H1 (cell line): ENCODE results near the gene RAD9B. TPM values are rescaled to one million over a fixed set of nuclear protein-coding genes. Genes with fewer than 3 reads are reported as not detected.

Experiments
- CTCF ChIA-PET: fragments of 300-600 bp; sonication (Branson Sonifier 250); formaldehyde crosslinking; loops from one replicate; lab custom pipeline; 2021; ENCODE audit not compliant: partially characterized antibody; lab: Charles Lee
- POLR2A ChIA-PET: fragments of 300-600 bp; sonication (Branson Sonifier 250); formaldehyde crosslinking; loops from one replicate; lab custom pipeline; 2021; ENCODE audit warnings: inconsistent platforms; ENCODE audit not compliant: partially characterized antibody; lab: Charles Lee
- DNase-seq, 2 experiments: peaks; one replicate each; pipeline versions ENCODE4 v3.0.0 to v3.0.0-alpha.2; 2010 to 2022; ENCODE audit warnings: low spot score in 2 of 2, low read depth in 1 of 2, mixed read lengths in 1 of 2
- FAIRE-seq: peaks from 2 replicates; lab custom pipeline; 2011; peaks lifted over from hg19 to GRCh38; lab: Jason Lieb, UNC
- H2AFZ ChIP-seq: 2 replicates; pipeline ENCODE4 v1.8.1; 2012; ENCODE audit warnings: low read length, inconsistent platforms
- H2AK5ac ChIP-seq: 2 replicates; pipeline ENCODE4 v1.6.1; 2013; ENCODE audit warnings: low read depth, low read length
- H2BK120ac ChIP-seq: replicated peaks from 2 replicates; pipeline ENCODE3; 2013; ENCODE audit warnings: low read depth, low read length, inconsistent platforms
- H2BK12ac ChIP-seq: 2 replicates; pipeline ENCODE4 v1.6.1; 2013; ENCODE audit warnings: low read depth, low read length
- H2BK15ac ChIP-seq: 2 replicates; pipeline ENCODE4 v1.6.1; 2013; ENCODE audit warnings: low read length
- H2BK20ac ChIP-seq: 2 replicates; pipeline ENCODE4 v1.6.1; 2013; ENCODE audit warnings: low read length
- H2BK5ac ChIP-seq: 2 replicates; pipeline ENCODE4 v1.6.1; 2013; ENCODE audit warnings: low read depth, low read length
- H3K14ac ChIP-seq: 2 replicates; pipeline ENCODE4 v1.6.1; 2013; ENCODE audit warnings: inconsistent platforms; ENCODE audit not compliant: insufficient read length
- H3K18ac ChIP-seq: 2 replicates; pipeline ENCODE4 v1.6.1; 2013; ENCODE audit warnings: low read length; ENCODE audit errors: extremely low read depth
- H3K23ac ChIP-seq: 2 replicates; pipeline ENCODE4 v1.6.1; 2013; ENCODE audit warnings: inconsistent platforms; ENCODE audit not compliant: insufficient read length
- H3K23me2 ChIP-seq: 2 replicates; pipeline ENCODE4 v1.6.1; 2013; ENCODE audit warnings: low read depth, low read length
- H3K27ac ChIP-seq: 2 replicates; pipeline ENCODE4 v1.6.1; 2011; ENCODE audit warnings: low read depth, low read length, inconsistent platforms
- H3K27me3 ChIP-seq, 4 experiments: replicated peaks in 1 of 4; 1 replicate in 1 of 4; 2 replicates in 3 of 4; pipeline versions ENCODE4 v1.6.1 to v1.8.1; 2011 to 2013; ENCODE audit warnings: low read length in 3 of 4, mild to moderate bottlenecking in 3 of 4, inconsistent platforms in 2 of 4, mixed read lengths in 2 of 4, moderate library complexity in 1 of 4; ENCODE audit not compliant: control insufficient read depth in 3 of 4, insufficient read depth in 3 of 4; ENCODE audit errors: extremely low read depth in 1 of 4
- H3K36me3 ChIP-seq, 4 experiments: 2 replicates each; pipeline versions ENCODE4 v1.6.1 to v1.8.1; 2011 to 2013; ENCODE audit warnings: mild to moderate bottlenecking in 4 of 4, low read length in 3 of 4, moderate library complexity in 2 of 4, control low read depth in 1 of 4, inconsistent platforms in 1 of 4; ENCODE audit not compliant: insufficient read depth in 4 of 4, control insufficient read depth in 2 of 4
- H3K4ac ChIP-seq: replicated peaks from 2 replicates; pipeline ENCODE3; 2013; ENCODE audit warnings: low read length, low read depth, mixed read lengths, inconsistent platforms; ENCODE audit not compliant: insufficient read length
- H3K4me1 ChIP-seq, 4 experiments: replicated peaks in 1 of 4; 1 replicate in 1 of 4; 2 replicates in 3 of 4; pipeline versions ENCODE4 v1.6.1 to v1.8.1; 2011 to 2013; ENCODE audit warnings: low read length in 3 of 4, inconsistent platforms in 2 of 4, mixed read lengths in 1 of 4; ENCODE audit not compliant: insufficient read depth in 4 of 4, control insufficient read depth in 3 of 4
- H3K4me2 ChIP-seq, 2 experiments: 2 replicates each; pipeline versions ENCODE4 v1.6.1 to v1.8.1; 2011 to 2013; ENCODE audit warnings: low read depth in 2 of 2, low read length in 2 of 2, control low read depth in 1 of 2, inconsistent platforms in 1 of 2, mild to moderate bottlenecking in 1 of 2; ENCODE audit not compliant: insufficient read depth in 1 of 2
- H3K4me3 ChIP-seq, 4 experiments: fragments of 200-600, 300-600 bp in 1 of 4; sonication (generic), shearing (Covaris generic), sonication (Bioruptor Twin) in 1 of 4; 2 replicates each; pipeline versions ENCODE4 v1.5.1 to v1.8.1; 2011 to 2016; ENCODE audit warnings: low read length in 4 of 4, low read depth in 3 of 4, control low read depth in 2 of 4, inconsistent platforms in 2 of 4, mild to moderate bottlenecking in 2 of 4, mixed read lengths in 1 of 4, moderate library complexity in 1 of 4; ENCODE audit not compliant: insufficient read depth in 2 of 4; ENCODE audit errors: extremely low read depth in 1 of 4
- H3K56ac ChIP-seq: replicated peaks from 2 replicates; pipeline ENCODE3; 2013; ENCODE audit warnings: low read depth, mild to moderate bottlenecking, mixed read lengths, low read length, inconsistent platforms; ENCODE audit not compliant: insufficient read length
- H3K79me1 ChIP-seq: 2 replicates; pipeline ENCODE4 v1.6.1; 2013; ENCODE audit warnings: low read depth, low read length, control low read depth
- H3K79me2 ChIP-seq, 2 experiments: 2 replicates each; pipeline versions ENCODE4 v1.6.1 to v1.8.1; 2012 to 2013; ENCODE audit warnings: low read length in 2 of 2, mild to moderate bottlenecking in 2 of 2, inconsistent platforms in 1 of 2; ENCODE audit not compliant: insufficient read depth in 2 of 2, control insufficient read depth in 1 of 2
- H3K9ac ChIP-seq, 4 experiments: replicated peaks in 1 of 4; 1 replicate in 1 of 4; 2 replicates in 3 of 4; pipeline versions ENCODE4 v1.6.1 to v1.8.1; 2011 to 2013; ENCODE audit warnings: low read depth in 3 of 4, low read length in 3 of 4, control low read depth in 2 of 4, mild to moderate bottlenecking in 2 of 4, moderate library complexity in 2 of 4, inconsistent platforms in 1 of 4; ENCODE audit errors: extremely low read depth in 1 of 4
- H3K9me3 ChIP-seq, 2 experiments: 2 replicates each; pipeline versions ENCODE4 v1.6.1 to v1.8.1; 2012 to 2013; ENCODE audit warnings: mild to moderate bottlenecking in 2 of 2, moderate library complexity in 2 of 2, control low read depth in 1 of 2, inconsistent platforms in 1 of 2, low read depth in 1 of 2, low read length in 1 of 2, mixed read lengths in 1 of 2; ENCODE audit not compliant: insufficient read depth in 2 of 2
- H4K20me1 ChIP-seq, 2 experiments: replicated peaks in 1 of 2; 2 replicates each; pipeline versions ENCODE3 to v1.8.1; 2011 to 2013; ENCODE audit warnings: inconsistent platforms in 2 of 2, low read length in 2 of 2, mild to moderate bottlenecking in 1 of 2; ENCODE audit not compliant: insufficient read depth in 2 of 2, control insufficient read depth in 1 of 2
- H4K5ac ChIP-seq: 2 replicates; pipeline ENCODE4 v1.6.1; 2013; ENCODE audit warnings: low read length, low read depth, mixed read lengths, inconsistent platforms; ENCODE audit not compliant: insufficient read length
- H4K8ac ChIP-seq: 2 replicates; pipeline ENCODE4 v1.8.0; 2013; ENCODE audit warnings: mild to moderate bottlenecking, moderate library complexity, low read length, inconsistent platforms; ENCODE audit not compliant: insufficient read depth; ENCODE audit errors: extremely low read depth
- H4K91ac ChIP-seq: replicated peaks from 2 replicates; pipeline ENCODE3; 2013; ENCODE audit warnings: low read length, mixed read lengths, inconsistent platforms; ENCODE audit not compliant: insufficient read length
- ASH2L ChIP-seq: fragments of 200-600, 300-600 bp; sonication (generic); IDR thresholded peaks from one replicate; pipeline ENCODE4 v1.7.1; 2017; ENCODE audit warnings: low read length
- HDAC6 ChIP-seq: IDR thresholded peaks from one replicate; pipeline ENCODE4 v1.7.1; 2012; ENCODE audit warnings: low read depth, mild to moderate bottlenecking, inconsistent platforms, low read length, moderate library complexity
- KDM5A ChIP-seq: fragments of 200-600 bp; IDR thresholded peaks from 2 replicates; pipeline ENCODE4 v1.7.1; 2012; ENCODE audit warnings: mild to moderate bottlenecking, low read length, inconsistent platforms, mixed read lengths
- NRF1 ChIP-seq: IDR thresholded peaks from 2 replicates; pipeline ENCODE4 v1.6.1; 2011; ENCODE audit warnings: mild to moderate bottlenecking, low read depth, low read length, improper control_type of control experiment
- PHF8 ChIP-seq: fragments of 200-600 bp; sonication (generic); conservative IDR thresholded peaks from 2 replicates; pipeline ENCODE4 v1.7.1; 2012; ENCODE audit warnings: low read depth, mild to moderate bottlenecking, inconsistent platforms, low read length, moderate library complexity
- RAD21 ChIP-seq, 2 experiments: IDR thresholded peaks in 1 of 2; conservative IDR thresholded peaks in 1 of 2; 2 replicates each; pipeline ENCODE4 v1.6.1; 2011; ENCODE audit warnings: low read depth in 2 of 2, low read length in 2 of 2, improper control_type of control experiment in 1 of 2, inconsistent platforms in 1 of 2, mild to moderate bottlenecking in 1 of 2, moderate library complexity in 1 of 2
- RFX5 ChIP-seq: IDR thresholded peaks from 2 replicates; pipeline ENCODE4 v1.6.1; 2011; ENCODE audit warnings: low read depth, low read length, improper control_type of control experiment, borderline replicate concordance
- RNF2 ChIP-seq: fragments of 200-900, 300-1000 bp; sonication (generic); IDR thresholded peaks from 2 replicates; pipeline ENCODE4 v1.7.1; 2016; ENCODE audit warnings: borderline replicate concordance, low read depth, mild to moderate bottlenecking, antibody characterized with exemption, low read length; ENCODE audit not compliant: poor library complexity, severe bottlenecking; ENCODE audit errors: missing control alignments
- RXRA ChIP-seq: IDR thresholded peaks from 2 replicates; pipeline ENCODE4 v1.6.1; 2011; ENCODE audit warnings: low read depth, mild to moderate bottlenecking, low read length, moderate library complexity; ENCODE audit not compliant: insufficient read depth
- SP1 ChIP-seq: IDR thresholded peaks from 2 replicates; pipeline ENCODE4 v1.6.1; 2011; ENCODE audit warnings: low read depth, low read length
- SRF ChIP-seq: IDR thresholded peaks from 2 replicates; pipeline ENCODE4 v1.6.1; 2011; ENCODE audit warnings: mild to moderate bottlenecking, low read depth, low read length, moderate library complexity
- SUZ12 ChIP-seq: fragments of 200-600 bp; sonication (generic); IDR thresholded peaks from 2 replicates; pipeline ENCODE4 v1.6.1; 2012; ENCODE audit warnings: mild to moderate bottlenecking, inconsistent platforms, low read length, moderate library complexity, mixed read lengths
- TAF1 ChIP-seq: IDR thresholded peaks from 2 replicates; pipeline ENCODE4 v1.6.1; 2011; ENCODE audit warnings: mild to moderate bottlenecking, low read depth, low read length
- TBP ChIP-seq: IDR thresholded peaks from 2 replicates; pipeline ENCODE4 v1.6.1; 2011; ENCODE audit warnings: low read depth, low read length, improper control_type of control experiment
- WGBS, 2 experiments: shearing (Covaris generic) in 1 of 2; methylation state at CpG; one replicate each; pipeline versions ENCODE4 v1.1.6 to v1.1.7; 2013 to 2015; ENCODE audit warnings: low lambda C conversion rate in 2 of 2, mixed read lengths in 2 of 2, inconsistent platforms in 1 of 2, low coverage in 1 of 2, missing lambda C conversion rate in 1 of 2; ENCODE audit not compliant: insufficient replicate concordance in 2 of 2, insufficient coverage in 1 of 2, insufficient read length in 1 of 2; ENCODE audit errors: extremely low coverage in 1 of 2, missing lambda C conversion rate in 1 of 2; 5-methylcytosine and 5-hydroxymethylcytosine counted together
- polyA plus RNA-seq, 7 experiments: library from polyadenylated mRNA; depleted of rRNA in 3 of 7; stranded (reverse) in 5 of 7; unstranded in 2 of 7; fragments of >200 nt in 5 of 7; fragments of 200-250 nt in 2 of 7; gene quantifications; 1 replicate in 5 of 7; 2 replicates in 1 of 7; 4 replicates in 1 of 7; pipeline versions ENCODE4 v1.2.1 to v1.2.3, GENCODE V29; 2011 to 2013; ENCODE audit warnings: missing spikeins in 2 of 7, mixed read lengths in 2 of 7
- total RNA-seq: library from RNA; stranded (reverse); fragmentation: NEBNext Ultra II Directional; extraction: Animal tissue kit (Norgen Biotek cat#: 25700); gene quantifications from 2 replicates; pipeline ENCODE4 v1.2.1, GENCODE V29; 2021

Gene RAD9B
- total and polyA plus RNA-seq, 2 of the 8 experiments (the other 6 are each of a cell fraction or from before 2014, with no cell fraction given), result 0.06 TPM; not detected in 1

GRCh38 chr12:110530511-110530910 lies 28.4 kb downstream of the RAD9B start:
- Histone ChIP-seq H3K79me2 (no peaks in the 10 kb centered on the region), H4K5ac (no peak overlapping the region), H3K9ac (no peak overlapping the region), H3K14ac (no peak overlapping the region), H3K79me1 (no peaks in the 10 kb centered on the region), H2BK15ac (no peak overlapping the region), H2AK5ac (no peak overlapping the region), H3K4me3 (no peak overlapping the region), H3K36me3 (peaks cover 0 to 2% (median 0%) of the 10 kb centered on the region in 4 experiments; a peak in 2 of 8 replicates), H2BK12ac (no peak overlapping the region), H3K18ac (no peak overlapping the region), H3K4me1 (no peaks in the 10 kb centered on the region), H2BK20ac (no peak overlapping the region), H3K27ac (no peak overlapping the region), H4K8ac (no peak overlapping the region), H4K91ac (no peak overlapping the region), H3K9me3 (no peaks in the 10 kb centered on the region), H2BK120ac (no peak overlapping the region), H3K4ac (no peak overlapping the region), H2AFZ (no peak overlapping the region), H3K4me2 (no peak overlapping the region), H3K23ac (no peak overlapping the region), H2BK5ac (no peak overlapping the region), H3K23me2 (no peaks in the 10 kb centered on the region), H3K56ac (no peak overlapping the region), H3K27me3 (no peaks in the 10 kb centered on the region), H4K20me1 (peaks cover 1 to 2% of the 10 kb centered on the region in 2 experiments)
- 85% methylated on average over 2 of the region's 2 CpGs; no CpG with 5 or more reads in 1 of the 2 experiments for WGBS, 2 experiments
- DNase-seq, result no peak
- CTCF ChIA-PET, result interaction anchor here (1.0 kb wide), 1 partner anchor 18 kb away, joined by 3 read pairs; no protein-coding TSS in a partner anchor
- POLR2A ChIA-PET, result interaction anchor here (1.4 kb wide), 1 partner anchor 62 kb away, joined by 3 read pairs; the partner anchor contains the start of genes FAM216A and GPN3
- FAIRE-seq, result no peak
- no peak for TF ChIP-seq RXRA
- no peak for TF ChIP-seq ASH2L
- no peak for TF ChIP-seq RFX5
- TF ChIP-seq TBP, result no peak
- no peak for TF ChIP-seq TAF1
- TF ChIP-seq SRF, result no peak
- no peak for TF ChIP-seq HDAC6
- no peak for TF ChIP-seq RNF2
- TF ChIP-seq PHF8, result no peak
- TF ChIP-seq NRF1, result no peak
- TF ChIP-seq SP1, result no peak
- no peak for TF ChIP-seq SUZ12
- no peak for TF ChIP-seq RAD21 (IDR thresholded peaks at IDR 0.05 in 1 of 2, conservative IDR thresholded peaks at IDR 0.05 in 1 of 2; ENCODE audit: low read depth in 2 of 2, low read length in 2 of 2)
- no peak for TF ChIP-seq KDM5A
